Measurements from ENCODE around the gene ATG4C.

The ATG4C gene

DNA sequence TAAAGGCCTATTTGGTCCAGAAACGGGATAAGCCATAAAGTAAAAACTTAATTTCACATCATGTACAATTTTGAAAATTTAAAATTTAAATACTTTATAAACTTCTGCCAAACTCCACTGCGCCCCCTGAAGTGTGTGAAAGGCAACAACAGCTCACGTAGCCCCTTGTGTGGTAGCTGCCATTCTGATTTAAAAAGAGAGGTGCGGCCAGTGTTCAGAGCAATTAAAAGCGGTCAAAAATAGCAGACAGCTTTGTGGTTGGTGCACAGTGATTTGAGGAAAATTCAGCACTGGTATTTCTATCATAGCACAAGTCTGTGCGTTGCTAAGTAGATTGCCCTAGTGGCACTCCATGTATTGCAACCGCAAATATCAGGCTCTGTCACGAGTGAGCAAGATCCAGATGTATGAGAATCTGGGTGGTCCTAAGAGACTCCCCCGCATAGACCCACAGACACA lies 122.5 kb downstream of the ATG4C start:
- DNase-seq = no peak

GRCh38 chr1:62908168-62908695 lies 124.3 kb downstream of the ATG4C start:
- no peak for DNase-seq

DNA sequence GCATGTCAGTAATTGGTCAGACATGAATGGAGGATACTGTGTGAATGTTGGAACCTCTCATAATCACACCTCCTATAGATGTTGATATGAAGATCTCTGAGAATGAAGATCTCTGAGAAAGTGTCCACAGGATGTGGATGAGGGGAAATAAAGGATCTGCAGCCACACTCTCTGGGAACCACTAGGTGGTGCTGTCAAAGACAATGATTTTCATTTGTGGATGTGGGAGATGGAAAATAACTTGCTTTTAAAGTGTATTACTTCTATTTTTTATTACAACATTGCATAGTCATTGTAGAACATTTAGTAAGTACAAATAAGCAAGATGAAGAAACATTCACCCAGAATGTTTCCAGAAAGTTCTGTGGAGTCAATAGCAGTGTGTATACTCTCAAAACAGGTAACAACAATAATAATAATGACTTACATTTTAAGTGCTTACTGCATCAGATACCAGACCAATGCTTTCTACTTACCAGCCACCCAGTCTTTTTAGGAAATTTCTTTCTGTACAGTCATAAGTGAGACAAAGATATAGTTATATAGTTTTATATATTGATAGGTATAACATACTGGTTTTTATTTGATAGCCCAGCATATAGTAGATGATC lies 128.2 kb downstream of the ATG4C start:
- DNase-seq = no peak

Measured in activated T-cell treated with anti-CD3 and anti-CD28 coated beads for 4 hours (primary cell).